HG02973 (cell line): Measurements from ENCODE around the gene INO80D.
A peak's percentile ranks its signal among the peaks of the same experiment; 100 is the strongest.
"Not testable (repeated sequence)": the region's sequence is repeated elsewhere in the genome, so short reads cannot be mapped to it uniquely, and the experiment has no call there.

Experiments
- ATAC-seq: cut with Tn5 transposase; IDR thresholded peaks from one replicate; pipeline ENCODE4 v1.9.1; 2021; ENCODE audit warnings: moderate library complexity; ENCODE audit not compliant: unreplicated experiment

Gene INO80D

DNA sequence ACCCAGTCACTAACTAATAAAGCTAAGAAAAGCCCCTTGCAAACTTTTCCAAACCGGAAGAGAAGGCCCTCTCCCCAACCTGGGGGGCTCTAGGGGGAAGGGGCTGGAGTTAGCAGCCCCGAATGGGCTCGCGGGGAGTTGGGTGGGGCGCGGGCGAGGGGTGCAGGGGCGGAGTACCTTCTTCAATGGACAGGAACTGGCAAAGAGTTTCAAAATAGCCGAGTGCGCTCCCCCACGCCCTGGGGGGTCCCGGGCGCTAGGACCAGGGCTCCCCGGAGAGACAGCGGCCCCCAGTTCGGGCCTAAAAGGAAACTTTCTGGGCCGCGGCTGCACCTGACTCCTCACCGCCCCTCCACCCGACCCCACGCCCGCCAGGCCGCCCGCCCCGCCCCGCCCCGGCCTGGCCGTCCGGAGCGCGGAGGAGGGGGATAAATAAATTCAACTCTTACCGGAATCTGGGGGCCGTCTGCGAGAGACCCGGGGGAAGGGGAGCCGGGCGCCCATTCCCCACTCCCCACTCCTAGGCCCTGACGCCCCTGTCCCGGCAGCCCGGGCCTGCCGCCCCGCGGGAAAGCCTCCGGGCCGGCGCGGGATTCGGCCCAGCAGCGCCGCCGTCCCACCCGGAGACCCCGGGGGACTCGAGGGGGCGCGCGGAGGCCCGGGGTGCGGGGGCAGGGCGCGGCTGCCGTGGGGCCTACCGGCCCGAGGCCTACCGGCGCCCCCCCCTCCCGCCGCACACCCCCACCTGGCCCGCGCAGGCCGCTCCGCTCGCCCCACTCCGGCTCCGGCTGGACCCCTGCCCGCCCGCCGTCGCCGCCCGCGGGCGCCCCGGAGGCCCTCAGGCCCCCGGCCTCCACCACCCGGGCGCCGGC, 868 bp downstream of the INO80D start:
- ATAC-seq = peak; percentile 24

DNA sequence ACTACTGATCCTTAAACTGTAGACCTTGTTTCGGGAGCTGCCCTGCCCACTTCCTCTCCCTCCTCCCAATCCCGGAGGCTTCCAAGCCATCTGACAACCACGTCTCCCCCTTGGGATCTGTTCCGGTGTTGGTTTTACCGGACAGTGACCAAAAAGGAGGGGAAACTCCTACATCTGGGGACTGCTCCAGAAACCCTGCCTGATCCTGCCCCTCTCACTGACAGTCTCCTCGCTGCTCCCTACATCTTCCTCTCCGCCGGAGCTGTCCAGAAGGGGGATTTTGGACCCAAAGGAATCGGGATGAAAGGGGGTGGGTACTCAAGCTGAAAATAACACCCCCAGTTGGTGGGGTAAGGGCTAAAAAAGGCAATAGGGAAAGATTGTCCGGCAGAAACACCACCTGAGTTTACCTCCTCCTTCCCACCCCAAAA, 1.5 kb downstream of the INO80D start:
- ATAC-seq = no peak

DNA sequence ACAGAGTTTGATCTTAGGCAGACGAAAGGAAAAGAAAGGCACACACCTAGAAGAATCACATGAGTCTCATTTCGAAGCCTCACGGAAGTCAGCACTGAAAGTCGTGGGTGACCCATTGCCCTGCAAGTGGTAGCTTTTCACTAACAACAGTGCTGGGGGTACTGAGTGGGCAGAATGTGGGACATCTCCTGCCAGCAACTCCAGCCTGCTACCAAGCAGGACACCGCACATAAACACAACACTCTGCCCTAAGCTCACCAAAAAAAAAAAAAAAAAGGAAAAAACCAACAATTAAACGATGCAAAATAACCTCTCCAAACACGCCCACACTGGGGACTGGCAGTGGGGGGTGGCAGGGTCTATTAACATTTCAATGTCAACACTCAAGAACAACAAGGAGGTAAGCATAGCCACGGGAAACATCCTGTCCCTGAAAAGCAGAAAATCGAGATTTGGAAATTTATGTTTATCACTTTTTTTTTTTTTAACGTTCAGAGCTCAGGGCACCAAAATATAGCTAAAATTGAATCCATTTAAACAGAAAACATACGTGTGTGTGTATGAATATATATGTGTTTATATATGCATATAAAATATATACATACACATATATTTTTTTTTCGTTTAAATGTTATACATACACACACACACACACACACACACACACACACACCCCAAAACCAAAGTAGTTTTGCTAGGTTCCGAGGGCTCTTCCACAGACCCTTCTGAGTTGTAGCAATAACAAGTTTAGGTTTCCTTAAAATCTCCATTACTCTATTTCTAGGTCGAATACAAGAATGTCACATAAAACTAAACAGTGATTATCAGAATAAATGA, 2.2 kb downstream of the INO80D start:
- no peak for ATAC-seq

DNA sequence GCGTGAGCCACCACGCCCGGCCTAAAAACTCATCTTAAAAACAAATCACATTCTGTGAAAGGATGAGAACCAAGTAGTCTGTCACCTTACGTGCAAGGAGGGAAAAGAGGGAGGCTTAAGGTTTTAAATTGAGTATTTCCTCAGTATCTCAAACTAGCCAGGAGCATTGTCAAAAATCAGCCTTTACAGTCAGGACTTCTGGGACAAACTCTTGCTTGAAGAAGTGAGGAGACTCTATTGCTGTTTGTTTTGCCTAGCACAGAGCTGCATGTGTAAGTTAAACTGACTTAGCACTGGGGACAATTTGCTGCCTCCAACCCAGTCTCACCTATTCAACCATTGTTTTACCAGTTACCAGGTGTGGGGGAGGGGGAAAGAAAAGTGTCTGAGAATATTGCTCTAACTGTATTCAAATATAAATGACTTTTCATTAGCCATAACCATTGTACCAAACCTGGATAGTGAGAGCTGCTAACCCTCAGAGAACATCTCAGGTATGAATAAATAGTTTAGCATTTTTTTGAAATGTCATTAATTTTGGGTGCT, 3.6 kb downstream of the INO80D start:
- no peak for ATAC-seq

DNA sequence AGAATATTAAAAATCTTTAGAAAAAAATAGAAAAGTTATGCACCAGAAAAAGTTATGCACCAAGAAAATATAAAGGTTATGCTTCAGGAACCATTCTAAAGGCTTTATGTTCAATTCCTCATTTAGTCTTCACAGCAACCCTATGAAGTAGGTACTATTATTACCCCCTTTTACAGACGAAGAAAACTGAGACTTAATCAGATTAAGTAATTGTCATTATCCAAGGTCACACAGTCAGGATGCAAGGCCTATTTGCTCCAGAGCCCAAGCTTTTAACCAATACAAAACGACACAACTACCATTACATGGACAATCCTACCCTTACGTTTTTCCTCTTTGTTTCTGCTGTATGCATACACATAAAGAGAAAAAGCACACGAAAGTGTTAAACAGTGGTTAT, 5.0 kb downstream of the INO80D start:
- no peak for ATAC-seq

DNA sequence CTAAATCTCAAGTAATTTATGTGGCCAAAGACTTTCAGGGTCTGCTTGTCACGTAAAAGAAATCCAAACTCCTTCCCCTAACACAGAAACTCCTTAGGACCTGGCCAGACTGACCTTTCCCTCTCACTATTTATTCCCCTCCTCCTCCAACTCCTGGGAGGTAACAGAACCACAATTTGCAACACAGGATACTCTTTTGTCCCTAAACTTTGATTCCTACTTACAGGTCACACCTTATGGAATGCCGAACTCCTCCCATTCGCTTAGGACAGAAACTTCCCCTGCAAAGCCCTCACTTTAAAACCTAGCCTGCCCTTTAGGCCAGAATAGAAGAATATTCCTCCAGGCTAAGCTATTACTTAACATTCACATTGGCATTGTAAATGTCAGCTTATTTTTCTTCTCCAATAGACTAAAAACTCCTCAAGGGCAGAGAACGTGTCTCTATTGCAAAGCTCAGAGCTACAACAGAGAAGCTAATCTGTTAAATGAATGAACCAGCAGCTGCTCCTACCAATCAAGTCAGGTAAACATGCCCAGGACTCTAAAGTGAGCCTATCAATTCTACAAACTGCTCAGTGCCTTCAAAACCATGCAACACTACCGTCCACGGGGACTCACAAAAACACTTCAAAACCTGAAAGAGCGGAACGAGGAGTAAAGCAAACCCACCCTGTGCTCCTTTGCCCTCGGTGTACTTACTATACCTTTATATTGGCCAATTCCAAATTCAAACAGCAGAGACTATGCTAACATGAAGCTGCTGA, 6.1 kb downstream of the INO80D start:
- ATAC-seq = no peak

DNA sequence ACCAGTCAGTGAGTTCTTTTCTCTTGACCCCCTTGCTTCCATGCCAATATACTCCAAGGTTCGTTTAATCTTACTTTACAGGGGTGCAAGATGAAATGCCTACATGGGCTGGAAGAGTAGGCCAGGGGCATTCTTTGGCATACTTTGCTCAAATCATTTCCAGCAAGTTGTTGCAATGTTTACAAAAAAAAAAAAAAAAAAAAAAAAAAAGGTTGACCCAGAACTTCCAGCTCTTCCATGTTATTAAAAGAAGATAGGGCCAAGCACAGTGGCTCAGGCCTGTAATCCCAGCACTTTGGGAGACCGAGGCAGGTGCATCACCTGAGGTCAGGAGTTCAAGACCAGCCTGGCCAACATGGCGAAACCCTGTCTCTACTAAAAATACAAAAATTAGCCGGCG, 8.1 kb downstream of the INO80D start:
- ATAC-seq = not testable (repeated sequence)

DNA sequence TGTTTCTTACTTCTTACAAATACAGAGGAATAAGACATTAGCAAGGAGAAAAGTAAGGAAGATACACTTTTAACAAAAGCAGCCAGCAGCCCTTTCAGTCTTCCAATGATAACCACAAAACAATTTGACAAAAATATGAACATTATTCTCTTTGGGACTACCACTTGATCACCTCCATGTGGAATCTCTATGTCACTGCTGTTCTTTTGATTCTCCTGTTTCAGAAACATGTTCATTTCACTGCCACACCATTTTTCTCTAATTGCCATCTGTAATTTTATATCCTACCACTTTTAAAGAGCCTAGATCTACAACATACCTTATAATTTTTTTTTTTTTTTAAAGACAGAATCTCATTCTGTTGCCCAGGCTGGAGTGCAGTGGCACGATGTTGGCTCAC, 10.9 kb downstream of the INO80D start:
- ATAC-seq = no peak

DNA sequence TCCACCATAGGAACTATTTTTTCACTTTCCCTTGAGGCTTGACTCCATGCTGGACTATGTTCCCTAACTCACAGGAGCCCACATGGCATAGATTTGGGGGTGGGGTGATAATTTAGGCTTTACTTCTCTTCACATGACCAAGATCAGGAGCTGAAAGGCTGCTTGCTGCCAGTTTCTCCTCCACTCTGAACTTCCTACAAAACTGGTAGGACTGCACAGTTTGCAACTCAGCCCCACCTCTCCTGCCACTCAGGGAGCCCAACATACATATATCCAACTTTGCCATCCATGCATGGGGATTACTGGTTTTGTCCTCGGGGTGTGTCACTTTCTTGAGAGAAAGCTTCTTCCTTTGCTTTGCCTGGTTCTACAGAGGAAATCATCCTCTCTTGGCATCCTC, 14.2 kb downstream of the INO80D start:
- ATAC-seq = no peak

DNA sequence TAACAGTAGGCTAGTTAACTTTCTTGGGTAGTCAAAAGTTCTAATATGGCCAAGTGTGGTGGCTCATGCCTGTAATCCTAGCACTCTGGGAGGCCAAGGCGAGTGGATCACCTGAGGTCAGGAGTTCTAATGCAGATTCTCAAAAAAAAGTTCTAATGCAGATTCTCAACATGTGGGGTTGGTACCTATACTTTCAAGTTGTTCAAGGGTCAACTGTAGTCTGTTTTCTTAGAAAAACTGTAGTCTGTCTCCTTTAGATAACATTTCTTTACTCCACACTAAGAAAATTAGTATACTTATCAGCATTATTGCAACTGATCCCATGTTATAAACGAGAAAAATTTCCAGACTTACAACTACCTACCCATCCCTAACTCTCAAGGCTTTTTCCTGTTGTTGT, 16.6 kb downstream of the INO80D start:
- ATAC-seq = no peak

DNA sequence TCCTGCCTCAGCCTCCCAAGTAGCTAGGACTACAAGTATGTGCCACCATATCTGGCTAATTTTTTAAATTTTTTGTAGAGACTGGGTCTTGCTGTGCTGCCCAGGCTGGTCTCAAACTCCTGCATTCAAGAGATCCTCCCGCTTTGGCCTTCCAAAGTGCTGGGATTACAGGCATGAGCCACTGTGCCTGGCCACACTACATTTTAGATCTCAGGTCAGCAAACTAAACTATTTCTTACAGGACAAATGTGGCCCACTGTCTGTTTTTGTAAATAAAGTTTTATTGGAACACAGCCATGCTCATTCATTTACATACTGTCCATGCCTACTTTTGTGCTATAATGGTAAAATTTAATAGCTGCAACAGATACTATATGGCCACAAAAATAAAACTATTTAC, 17.8 kb downstream of the INO80D start:
- ATAC-seq = no peak

DNA sequence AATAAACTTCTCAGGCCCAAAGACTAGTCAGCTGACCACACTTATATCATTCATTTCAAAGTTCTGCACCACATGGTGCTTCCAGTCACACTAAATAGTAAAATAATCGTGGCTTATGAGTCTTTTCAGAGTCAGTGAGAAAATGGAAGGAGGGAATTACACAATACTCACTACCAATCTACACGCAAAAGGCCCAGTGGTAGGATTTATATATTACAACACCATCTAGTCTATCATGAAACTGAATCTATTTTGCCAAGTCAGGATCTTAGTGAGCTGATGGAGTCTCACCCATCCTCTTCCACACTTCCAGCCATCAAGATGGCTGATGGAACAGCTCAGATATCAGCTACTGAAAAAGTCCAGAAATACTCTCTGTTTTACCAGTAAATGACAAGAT, 21.9 kb downstream of the INO80D start:
- no peak for ATAC-seq

DNA sequence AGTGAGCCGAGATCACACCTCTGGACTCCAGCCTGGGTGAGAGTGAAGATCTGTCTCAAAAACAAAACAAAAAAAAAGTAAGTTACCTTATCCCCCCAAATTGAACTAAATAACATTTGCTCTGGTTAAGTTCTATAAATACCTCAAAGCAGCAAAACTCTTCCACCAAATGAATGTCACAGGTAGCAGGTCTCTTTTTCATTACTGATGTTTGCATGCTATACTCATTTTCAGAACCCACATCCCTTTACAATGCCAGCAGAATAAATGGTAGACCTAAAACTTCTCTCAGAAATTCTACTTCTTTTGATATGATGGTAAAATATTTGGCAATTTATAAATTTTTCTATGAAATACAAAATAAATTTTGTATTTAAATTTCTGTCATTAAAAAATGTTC, 22.3 kb downstream of the INO80D start:
- ATAC-seq = no peak

DNA sequence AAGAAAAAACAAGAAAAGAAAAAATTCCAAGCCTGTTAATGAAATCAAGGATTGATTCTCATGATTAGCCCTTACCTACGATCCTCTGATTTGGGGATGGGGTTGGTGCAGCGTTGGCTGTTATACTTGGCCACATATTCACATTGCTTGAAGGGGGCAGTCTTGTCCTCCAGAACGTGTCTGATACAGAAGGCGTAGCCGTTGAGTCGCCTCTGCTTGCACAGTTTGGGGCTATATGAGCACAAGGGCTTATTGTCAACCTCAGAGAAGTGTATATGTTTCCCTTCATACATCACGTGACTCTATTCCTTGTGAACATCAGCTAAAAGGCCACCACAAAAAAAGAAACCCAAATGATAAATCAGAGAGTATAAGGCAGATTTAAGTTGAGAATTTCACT, 23.2 kb downstream of the INO80D start:
- no peak for ATAC-seq

DNA sequence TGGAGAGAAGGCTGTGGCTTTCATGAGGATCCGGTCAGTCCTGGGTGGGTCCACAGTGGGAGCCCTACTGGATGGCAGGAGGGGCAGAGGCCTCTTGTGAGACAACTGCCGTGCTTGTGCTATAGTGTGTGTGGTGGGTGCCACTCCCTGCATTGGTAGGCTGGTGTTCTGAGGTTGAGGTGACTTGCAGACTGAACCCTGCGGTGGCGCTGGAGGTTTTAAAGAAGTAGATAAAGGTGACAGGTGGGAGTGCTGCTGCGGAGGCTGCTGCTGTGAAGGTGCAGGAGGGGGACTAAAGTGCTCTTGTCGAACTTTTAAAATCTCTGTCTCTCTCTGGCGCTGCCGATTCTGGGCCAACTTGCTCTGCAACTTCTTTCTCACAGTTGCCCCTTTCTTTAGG, 29.7 kb downstream of the INO80D start:
- no peak for ATAC-seq

DNA sequence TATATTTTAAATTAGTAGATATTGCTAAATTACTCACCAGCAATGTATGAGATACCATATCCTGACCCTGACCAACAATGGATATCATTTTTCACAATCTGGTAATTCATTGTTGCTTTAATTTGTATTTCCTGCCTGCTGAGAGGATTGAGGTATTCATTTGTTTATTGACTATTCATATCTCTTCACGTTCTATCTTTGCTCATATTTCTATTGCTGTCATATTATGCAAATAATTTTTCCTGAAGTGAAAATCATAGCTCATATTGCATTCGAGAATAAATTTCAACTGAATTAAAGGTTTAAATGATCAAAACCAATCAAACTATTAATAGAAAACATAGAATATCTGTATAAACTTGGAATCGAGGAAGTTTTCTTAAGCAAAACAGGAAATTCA, 31.0 kb downstream of the INO80D start:
- ATAC-seq = no peak

DNA sequence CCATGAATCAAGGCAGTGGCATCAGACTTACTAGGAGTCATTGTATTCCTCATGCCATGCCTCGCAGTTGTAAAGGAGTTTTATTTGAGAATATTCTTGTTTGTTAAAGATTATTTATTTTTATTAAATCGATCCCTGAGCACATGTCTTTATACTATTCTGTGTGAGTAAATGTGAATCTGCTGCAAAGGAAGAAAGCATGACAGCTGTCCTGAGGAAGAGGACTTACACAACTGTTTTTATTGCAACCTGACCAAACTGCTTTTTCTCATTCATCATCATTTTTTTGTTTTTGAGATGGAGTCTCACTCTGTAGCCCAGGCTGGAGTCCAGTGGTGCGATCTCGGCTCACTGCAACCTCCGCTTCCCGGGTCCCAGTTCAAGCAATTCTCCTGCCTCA, 34.1 kb downstream of the INO80D start:
- ATAC-seq = no peak

DNA sequence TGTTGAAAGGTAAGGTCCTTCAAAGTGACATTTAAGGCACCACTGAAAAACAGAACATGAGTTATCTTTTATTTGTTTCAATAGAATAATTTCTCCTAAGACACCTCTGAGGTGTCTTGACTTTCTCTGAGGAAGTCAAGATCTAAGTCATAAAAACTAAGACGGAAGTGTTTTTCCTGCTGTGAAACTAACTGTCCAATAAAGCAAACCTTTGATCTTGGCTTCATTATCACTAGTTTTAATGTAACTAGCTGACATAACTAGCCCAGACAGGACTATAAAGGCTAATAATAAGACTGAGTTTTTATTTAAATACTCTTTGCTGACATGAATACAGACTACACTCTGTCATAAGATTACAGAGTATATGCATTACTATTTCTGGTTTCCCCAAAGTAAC, 36.6 kb downstream of the INO80D start:
- ATAC-seq = no peak

DNA sequence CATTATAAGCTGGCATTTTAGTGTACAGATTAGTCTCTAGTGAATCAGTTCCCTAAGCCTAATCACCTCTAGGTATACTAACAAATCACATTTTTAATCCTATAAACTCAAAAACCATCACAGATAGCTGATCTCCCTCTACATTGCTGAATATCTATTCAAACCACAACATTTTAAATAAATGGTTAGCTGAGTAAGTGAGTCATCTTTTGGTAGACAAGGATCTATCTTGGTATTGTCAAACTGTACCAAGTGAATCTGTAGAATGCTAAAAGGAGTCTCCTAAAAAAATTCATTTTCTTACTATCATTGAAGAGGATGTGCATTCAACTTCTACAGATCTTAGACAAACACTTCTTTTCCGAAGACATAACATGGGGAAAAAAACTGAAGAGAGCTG, 40.7 kb downstream of the INO80D start:
- ATAC-seq = no peak

DNA sequence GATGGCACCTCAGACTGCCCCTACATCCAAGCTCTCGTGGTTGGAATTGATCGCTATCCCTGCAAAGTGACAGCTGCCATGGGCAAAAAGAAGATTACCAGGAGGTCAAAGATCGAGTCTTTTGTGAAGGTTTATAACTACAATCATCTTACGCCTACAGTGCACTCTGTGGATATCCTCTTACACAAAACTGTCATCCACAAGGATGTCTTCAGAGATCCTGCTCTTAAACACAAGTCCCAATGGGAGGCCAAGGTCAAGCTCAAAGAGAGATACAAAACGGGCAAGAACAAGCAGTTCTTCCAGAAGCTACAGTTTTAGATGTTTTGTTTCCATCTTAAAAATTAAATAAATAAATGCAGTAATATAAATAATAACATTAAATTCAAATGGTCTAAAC, 45.4 kb downstream of the INO80D start:
- ATAC-seq = no peak

DNA sequence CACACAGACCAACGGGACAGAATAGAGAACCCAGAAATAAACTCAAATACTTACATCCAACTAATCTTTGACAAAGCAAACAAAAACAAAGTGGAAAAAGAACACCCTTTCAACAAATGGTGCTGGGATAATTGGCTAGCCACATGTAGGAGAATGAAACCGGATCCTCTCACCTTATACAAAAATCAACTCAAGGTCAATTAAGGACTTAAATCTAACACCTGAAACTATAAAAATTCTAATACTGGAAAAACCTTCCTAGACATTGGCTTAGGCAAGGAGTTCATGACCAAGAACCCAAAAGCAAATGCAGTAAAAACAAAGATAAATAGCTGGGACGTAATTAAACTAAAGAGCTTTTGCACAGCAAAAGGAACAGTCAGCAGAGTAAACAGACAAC, 50.6 kb downstream of the INO80D start:
- not testable (repeated sequence) for ATAC-seq
